HG02763 (cell line): ENCODE data around the gene ZNF506.
"Not testable (repeated sequence)": the region's sequence is repeated elsewhere in the genome, so short reads cannot be mapped to it uniquely, and the experiment has no call there.

Experiments
- ATAC-seq: cut with Tn5 transposase; IDR thresholded peaks from one replicate; pipeline ENCODE4 v1.9.1; 2021; ENCODE audit warnings: mild to moderate bottlenecking, moderate library complexity; ENCODE audit not compliant: unreplicated experiment

Gene ZNF506

DNA sequence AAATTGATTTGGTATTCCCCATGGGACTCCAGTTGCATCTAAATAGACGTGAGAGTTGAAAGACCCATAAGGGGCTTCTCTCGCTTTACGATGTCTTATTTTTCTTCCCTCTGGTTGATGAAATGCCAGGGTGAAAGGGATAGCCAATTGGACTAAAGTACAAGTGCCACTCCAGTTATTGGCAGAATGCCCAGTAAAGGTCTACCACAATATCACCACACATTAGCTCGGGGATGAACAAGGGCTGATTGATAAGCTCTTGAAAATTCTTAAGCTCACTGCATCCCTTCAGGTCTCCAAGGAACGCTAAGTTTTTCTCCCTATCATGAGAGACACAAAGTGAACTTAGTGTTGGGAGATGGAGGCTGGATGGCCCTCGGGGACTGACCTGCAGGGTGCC lies 39.8 kb downstream of the ZNF506 start:
- not testable (repeated sequence) for ATAC-seq

DNA sequence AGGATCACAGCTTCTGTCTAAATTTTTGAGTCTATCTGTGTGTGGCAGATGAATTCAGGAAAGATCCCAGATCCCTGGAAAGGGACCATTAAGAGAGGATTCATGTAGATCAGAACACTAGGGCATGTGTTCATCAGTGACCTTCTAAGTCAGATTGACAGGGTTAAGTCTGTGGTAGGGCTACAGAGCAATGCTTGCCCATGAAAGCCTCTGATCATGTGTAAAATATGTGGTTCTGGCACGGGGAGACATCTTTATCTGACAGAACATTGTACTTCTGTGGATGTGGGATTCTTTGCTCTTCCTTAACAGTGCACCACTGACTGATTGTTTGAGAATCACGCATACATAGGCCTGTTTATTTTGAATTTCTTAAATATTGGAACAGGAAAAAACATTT lies 42.9 kb downstream of the ZNF506 start:
- no peak for ATAC-seq

DNA sequence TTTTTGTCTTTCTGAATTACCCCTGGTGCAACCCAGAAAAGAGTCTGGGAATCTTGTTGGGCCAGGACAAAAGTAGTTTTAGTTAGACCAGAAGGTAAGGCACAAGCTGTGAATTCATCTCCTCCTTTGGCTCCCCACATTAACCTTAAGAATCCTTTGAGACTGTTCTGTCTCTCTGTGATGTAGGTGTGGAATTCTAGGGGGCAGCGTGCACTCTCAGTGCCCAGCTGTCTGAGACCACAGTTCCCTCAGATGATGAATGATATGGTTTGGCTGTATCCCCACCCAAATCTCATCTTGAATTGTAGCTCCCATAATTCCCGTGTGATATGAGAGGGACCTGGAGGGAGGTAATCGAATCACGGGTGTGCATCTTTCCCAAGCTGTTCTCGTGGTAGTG lies 43.9 kb downstream of the ZNF506 start:
- no peak for ATAC-seq

DNA sequence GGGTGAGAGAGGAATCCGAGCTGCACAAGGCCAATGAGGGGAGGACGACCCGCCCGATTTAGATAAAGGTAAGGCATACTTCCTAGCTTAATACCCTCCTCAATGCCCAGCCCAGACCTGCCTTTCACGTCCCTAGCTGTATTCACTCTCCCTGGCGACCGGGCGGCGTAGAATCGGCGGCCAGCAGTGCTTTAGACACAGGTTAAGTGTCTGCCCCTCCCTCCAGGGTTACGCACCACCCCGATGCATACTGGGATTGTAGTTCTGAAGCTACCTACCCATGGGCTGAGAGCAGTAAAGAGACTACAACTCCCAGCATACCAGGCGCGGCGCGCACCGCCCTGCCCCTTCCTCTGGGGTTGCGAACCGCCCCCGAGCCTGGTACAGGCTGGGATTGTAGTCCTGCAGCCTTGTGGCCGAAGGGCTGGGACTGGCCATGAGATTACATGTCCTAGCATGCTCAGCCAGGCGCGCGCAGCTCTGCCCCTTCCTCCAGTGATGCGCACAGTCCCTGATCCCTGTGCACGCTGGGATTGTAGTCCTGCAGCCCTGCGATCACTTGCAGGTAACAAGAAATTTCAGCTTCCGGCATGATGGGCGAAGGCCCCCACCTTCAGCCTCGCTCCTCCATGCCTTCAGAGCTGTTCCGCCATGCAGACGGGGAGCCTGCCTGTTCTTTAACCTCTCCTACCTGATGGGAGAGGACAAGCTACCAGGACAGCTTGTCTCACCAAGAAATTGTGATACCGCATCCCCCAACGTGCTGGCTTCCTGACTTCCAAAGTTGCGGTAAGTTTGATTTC lies 45.1 kb downstream of the ZNF506 start:
- ATAC-seq = peak; percentile 96

DNA sequence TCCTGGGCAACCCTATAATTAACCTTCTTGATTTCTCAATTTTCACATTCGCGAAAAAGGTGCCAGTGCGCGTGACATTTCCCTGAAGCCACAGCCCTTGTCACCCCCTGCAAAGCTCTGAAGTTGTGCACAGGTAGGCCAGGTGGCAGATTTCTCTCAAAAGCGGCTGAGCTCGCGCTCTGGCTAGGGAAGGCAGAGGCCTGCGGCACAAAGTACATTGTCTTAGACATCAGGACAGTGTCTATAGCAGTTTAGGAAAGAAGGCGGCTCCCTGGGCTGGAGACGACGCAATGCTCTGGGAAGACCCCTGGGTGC lies 45.7 kb downstream of the ZNF506 start:
- ATAC-seq = no peak

DNA sequence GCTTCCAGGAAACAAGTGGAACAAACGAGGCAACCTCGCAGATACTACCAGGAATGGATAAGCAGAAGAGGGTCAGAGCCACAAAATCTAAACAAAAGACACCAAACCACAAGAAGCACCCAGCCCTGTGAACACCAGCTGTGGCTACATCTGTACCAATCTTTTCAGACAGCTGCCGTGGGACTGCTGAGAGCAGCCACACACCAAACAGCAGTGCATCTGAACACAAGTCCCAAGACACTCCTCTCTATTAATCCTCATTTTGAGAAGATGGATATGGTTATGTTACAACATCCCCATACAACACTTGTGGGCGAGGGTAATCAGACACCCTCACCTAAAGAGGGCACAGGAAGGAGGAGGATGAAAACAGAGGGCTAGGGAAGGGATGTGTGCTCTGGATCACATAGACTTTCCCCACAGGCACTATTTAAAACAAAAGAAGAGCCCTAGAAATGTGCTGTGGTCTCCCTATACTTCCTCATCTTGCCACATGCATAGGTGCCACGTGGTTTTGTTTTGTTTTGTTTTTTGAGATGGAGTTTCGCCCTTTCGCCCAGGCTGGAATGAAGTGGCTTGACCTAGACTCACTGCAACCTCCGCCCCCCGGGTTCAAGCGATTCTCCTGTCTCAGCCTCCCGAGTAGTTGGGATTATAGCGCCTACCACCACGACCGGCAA lies 47.1 kb downstream of the ZNF506 start:
- ATAC-seq = no peak

DNA sequence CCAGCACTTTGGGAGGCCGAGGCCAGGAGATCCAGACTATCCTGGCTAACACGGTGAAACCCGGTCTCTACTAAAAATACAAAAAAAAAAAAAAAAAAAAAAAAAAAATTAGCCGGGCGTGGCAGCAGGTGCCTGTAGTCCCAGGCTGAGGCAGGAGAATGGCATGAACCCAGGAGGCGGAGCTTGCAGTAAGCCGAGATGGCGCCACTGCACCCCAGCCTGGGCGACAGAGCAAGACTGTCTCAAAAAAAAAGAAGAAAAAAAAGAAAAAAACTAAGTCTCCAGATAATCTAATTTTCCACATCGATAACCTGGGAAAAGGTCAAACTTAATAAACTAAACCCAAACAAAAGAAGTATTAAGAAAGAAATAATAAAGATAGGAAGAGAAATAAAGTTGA lies 49.6 kb downstream of the ZNF506 start:
- ATAC-seq = not testable (repeated sequence)

DNA sequence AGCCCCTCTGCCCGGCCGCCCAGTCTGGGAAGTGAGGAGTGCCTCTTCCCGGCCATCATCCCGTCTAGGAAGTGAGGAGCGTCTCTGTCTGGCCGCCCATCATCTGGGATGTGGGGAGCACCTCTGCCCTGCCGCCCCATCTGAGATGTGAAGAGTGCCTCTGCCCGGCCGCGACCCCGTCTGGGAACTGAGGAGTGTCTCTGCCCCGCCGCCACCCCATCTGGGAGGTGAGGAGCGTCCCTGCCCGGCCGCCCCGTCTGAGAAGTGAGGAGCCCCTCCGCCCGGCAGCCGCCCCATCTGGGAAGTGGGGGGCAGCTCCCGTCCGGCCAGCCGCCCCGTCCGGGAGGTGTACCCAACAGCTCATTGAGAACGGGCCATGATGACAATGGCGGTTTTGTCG lies 51.6 kb downstream of the ZNF506 start:
- ATAC-seq = not testable (repeated sequence)

DNA sequence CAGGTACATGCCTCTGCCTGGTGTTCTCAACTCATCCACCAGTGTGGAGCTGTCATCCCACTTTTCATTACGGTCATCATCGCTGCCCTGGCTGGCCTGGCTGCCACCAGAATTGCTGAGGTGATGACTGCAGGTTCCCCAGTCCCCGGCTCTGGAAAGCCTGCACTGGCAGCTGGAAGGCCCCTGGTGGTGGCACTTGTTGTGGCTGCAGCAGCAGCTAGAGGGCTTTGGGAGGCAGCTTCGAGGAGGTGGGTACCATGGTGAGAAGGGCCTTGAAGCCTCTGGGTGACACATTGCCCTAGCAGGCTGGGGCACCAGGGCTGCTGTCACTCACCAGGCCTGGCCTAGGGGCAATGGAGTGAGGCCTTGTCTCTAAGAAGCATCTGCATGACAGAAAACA lies 63.4 kb downstream of the ZNF506 start:
- no peak for ATAC-seq

DNA sequence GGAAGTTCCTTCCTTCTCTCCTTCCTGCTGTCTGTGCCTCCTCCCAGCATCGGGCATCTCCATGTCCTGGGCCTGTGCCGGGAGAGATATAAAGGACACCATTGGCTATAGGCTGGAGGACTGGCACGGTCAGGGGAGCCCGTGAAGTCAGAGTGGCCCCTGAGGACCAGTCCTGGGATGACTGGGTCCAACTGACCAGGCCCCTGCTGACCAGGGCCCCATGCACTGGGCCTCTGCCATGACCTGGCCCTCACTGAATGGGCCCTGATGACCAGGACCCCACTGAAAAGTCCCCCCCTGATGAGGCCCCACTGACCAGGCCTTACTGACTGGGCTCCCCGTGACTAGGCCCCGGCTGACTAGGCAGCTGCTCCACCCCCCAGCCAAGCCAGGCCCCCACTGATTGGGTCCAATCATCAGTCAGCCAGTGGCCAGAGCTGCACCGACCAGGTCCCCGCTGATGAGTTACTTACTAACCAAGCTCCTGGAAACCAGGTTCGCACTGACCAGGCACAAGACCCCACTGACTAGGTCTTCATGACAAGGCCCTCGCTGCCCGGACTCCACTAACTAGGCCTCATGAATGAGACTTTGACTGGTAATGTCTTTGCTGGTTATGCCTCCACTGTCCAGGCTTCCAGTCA lies 68.7 kb downstream of the ZNF506 start:
- no peak for ATAC-seq

DNA sequence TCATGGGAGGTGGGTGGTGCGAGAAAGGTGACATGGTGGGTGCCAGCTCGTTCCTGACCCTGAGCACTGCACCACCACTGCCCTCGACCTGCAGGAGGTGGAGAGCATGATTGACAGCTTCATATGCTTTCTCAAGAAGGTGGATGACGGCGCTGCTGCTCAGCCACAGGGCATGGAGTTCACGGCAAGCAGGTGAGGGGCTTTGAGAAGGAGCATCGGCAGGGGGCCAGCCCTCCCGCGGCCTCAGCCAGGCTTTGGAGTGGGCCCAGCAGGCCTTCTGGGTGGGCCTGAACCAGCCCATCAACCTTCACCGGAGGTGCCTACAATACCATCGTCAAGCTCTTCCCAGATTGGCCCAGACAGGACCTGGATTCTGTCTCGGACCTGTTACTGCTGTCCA lies 69.7 kb downstream of the ZNF506 start:
- no peak for ATAC-seq

DNA sequence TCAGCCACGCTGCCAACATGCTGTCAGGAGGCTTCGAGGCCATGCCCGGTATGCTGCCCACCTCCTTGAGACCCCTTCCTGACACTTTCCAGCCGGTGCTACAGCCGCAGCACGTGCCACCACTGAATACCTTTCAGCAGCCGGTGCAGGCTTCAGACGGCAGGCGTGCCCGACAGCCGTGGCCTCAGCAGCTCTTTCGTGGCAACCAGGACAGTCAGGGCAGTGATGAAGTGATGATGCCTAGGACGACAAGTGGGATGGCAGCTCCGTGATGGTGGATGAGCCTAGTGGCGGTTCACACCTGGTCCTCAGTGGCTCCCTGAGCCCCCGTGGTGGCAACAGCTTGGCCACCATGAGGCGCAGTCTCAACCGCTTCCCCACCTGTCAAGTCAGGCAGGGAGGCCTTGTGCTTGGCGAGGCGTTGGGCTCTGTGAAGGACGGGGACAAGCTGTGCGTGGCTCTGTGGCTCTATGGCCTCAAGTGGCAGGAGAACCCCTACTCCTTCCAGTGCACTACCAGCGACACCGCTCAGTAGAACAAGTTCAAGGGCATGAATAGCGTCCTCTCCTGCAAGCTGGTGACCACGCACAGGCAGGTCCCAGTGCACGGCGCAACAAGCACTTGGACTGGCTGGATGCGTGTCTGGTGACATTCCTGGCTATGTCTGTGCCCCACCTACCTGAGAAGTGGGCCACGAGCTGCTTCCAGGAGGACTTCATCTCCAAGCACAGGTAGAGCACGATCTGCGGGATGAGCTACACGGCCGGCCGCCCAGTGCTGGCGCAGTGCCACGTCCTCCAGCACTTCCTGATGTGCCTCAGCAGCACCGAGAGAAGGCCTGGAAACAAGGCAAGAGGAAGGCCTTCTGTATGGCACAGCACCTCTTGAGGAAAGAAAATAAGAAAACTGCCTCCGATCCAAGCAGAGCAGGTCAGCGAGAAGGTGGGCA lies 70.4 kb downstream of the ZNF506 start:
- ATAC-seq = no peak

DNA sequence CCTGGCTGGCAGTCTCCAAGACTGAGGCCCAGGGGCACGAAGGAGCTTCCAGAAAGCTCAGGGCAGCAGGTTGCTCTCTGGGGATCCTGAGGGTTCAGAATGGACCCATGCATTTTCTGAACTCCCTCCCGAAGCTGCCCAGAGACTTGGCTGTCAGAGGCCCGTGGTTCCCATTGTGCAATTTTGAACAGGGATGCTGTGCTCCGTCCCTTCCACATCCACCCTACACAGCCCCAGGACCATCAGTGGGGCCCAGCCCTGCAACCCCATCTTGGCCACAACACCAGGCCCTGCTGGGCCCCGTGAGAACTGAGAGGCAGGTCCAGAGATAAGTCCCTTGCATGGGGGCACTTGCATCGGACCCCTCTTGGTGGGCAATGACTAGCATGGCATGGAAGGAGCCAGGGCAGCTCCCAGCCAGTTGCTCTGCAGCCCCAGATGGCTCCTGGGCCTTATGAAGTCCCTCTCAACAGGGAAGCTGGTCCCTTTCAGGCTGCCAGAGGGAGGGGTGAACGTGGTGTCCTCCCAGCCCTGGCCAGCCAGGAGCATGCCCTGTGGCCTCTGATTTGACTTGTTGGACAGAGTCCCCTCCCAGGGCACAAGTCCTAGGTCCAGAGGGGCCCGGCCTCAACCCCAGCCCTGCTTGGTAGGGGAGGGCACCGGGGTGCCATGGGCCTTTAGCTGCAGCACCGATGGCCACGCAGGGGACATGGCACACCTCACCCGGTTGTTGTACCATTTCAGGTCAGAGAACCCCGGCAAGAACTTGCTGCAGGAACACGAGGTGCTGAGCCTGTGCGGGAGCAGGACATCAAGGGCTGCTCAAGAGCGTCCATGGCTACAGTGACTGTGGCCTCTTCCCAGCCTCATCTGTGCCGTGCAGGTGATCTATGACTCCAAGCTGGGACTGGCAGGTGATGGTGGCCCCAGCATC lies 71.4 kb downstream of the ZNF506 start:
- no peak for ATAC-seq

DNA sequence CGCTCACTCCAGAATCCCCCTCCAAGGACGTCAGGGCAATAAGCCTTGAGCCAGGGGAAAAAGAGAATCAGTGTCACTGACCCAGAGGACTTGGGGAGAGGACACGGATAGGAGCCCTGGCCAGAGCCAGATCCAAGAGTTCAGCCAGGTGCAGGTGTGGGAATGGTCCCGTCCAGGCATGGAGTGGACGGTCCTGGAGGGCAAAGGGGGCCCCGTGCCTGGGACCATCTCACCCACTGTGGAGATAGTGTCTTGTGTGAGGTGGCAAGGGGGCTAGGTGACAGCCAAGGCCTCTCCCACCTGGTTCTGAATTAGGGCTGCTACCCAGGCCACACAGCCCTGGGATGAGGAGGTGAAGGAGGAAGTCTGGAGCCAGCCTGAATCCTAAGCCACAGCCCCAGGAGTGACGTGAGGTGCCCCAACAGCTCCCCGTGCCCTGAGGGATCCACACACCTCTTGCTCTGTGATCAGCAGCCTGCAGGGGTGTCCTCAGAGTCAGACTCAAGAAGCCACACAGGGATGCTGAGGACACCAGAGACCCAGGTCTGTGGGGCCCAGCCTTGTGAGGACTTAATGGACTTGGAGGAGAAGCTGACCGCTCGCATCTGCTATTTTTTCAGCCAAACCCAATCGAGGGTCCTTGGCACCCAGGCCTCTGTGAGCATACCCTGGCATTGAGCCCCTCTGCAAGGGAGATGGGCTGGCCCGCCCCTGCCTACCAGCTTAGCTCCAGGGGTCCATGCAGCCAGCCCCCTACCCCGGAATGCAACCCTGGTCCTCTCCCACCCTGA lies 72.2 kb downstream of the ZNF506 start:
- no peak for ATAC-seq

DNA sequence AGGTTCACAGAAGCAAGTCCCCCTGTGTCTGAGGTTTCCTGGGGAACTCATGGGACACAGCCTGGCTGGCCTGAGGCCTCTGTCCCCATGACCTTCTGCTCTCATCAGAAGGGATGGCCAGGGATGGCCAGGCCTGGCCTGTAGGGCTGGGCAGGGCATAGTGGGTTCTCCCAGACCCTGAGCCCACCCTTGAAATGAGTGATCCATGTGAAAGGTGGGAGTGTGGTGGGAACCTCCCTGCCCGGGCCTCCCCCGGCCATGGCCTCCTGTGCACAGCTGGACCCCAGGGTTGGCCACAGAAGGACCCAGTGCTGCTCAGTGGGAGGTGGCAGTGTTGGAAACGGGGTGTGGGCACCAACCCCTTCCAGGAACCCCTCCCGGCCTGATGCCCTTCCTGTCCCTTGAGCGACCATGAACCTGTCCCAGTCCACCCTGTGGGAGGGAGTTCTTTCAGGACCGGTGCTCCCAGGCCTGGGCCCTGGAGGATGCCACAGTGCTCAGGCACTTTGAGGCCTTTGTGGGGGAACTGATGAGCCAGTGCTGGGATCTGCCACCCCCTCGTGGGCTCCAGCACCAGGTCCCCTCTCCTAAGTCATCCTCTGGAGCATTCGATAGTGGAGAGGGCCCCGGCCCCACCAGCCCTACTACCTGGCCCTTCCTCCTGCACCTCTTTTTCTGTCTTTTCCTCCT lies 73.2 kb downstream of the ZNF506 start:
- no peak for ATAC-seq

DNA sequence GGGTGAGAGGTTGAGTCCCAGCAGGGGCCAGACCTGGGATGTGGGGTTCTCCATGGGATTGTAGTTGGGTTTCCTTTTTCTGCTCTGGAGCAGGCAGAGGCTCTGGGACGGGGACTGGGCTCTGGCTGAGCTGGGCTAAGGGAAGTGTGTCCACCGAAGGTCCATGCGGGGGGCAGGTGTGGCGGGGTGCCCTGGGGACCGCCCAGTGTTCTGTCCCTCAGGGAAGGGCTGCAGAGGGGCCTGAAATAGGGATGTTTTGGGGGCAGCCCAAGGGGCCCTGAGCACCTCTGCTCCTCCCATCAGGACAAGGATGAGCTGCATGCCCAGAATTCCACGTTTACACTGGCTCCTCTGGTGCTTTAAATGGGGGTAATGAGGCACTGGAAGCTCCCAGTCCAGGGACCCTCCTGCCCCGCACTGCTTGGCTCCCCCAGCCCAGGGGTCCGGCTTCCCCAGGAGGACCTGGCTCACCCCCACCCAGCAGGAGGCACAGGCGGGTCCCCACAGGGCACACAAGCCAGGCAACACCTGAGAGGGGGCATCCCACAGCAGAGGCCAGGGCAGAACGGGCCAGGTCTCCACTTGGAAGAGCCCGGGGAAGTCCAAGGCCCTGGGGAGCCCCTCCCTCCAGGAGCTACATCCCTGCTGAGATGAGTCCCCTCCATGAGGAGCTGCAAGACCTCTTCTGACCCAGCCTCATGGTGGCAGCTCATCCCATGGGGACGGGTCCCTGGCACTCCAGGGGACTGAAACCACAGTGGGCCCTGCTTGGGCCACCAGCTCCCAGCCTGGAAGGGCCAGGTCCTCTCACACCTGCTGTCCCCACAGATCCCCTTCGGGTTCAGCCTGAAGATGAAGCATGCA lies 74.0 kb downstream of the ZNF506 start:
- no peak for ATAC-seq

DNA sequence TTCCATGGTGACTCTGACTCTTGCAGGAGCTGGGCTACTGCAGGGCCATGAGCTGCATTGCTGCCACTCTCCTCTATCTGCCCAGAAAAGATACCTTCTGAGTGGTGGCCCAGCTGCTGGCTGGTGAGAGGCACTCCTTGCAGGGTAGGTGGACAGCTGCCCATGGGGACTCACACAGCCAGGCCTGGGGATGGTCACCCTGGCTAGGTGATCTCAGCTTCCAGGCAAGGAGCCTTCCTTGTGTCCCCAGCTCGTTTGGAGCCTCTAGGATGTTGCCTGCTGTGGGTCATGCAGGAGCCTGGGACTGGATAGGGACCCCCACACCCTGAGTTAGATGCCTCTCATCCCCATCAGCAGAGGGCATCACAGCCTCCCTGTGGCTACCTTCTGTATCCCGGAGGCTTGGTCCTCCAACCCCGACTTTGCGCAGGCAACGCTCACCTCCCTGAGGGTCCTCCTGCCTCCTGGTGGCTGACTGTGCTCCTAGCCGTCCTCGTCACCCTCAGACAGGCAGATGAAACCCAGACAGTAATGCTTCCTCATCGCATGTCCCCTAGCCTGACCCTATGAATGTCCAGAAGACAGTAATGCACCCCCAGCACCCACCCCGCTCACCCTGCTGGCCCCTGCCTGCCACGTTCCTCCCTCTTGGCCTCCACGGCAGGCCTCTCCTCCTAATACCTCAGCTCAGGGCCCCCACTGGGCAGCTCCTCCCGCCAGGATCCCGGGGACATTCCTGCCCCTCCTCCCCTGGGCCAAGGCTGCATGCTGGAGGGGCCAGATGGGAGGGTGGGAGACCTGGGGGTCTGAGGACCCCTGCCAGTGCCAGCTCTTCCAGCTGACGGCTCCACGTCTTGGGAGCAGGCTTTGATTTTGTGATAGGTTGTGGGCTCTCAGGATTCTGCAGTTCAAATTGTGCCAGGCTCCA lies 75.0 kb downstream of the ZNF506 start:
- ATAC-seq = no peak
